Hematopoietic multipotent progenitor cell treated with erythropoietin and hydrocortisone succinate and interleukin-3 and kit ligand, for 15 days (in vitro differentiated cells): ENCODE measurements around the gene CCDC142.
"Not testable (repeated sequence)": the region's sequence is repeated elsewhere in the genome, so short reads cannot be mapped to it uniquely, and the experiment has no call there.

Experiments
- DNase-seq: peaks from one replicate; pipeline ENCODE4 v3.0.0-alpha.2; 2015; ENCODE audit warnings: low spot score

The CCDC142 gene

DNA sequence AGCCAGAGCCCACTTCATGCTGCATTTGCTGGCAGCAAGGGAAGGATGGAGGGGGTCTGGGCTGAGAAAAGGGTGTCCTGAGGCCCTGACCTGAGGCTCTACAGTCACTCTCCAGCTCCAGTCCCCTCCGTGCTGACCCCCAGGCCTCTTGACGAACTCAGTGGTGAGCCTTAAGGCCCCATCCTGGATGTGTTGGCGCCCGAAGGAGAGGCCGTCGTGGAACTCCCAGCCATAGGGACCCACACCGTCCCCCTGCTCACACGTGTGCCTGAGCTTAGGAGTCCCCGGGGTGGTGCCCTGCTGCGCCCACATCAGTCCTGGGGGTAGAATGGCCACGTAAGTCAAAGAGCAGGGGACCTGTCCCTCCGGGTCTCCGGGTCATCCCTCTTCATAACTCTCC is 18.4 kb downstream of the CCDC142 start:
- DNase-seq, result no peak

DNA sequence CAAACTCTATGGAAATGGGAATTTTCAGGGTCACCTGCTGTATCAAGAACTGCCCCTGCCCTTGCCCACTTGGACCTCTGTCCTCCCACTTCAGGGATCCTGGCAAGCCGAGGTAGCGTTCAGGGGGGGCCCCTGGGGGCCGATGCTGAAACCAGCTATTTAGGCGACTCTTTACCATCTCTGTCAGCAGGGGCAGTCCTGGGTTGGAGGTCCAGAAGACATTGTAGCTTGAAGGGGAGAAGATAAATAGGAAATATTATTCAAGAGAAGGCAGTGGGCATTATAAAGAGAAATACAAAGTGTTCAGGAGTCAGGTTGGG is 20.1 kb downstream of the CCDC142 start:
- DNase-seq, result no peak

- DNase-seq, result no peak
Observed at GRCh38 chr2:74462054-74462785, 20.6 kb downstream of the CCDC142 start.

DNA sequence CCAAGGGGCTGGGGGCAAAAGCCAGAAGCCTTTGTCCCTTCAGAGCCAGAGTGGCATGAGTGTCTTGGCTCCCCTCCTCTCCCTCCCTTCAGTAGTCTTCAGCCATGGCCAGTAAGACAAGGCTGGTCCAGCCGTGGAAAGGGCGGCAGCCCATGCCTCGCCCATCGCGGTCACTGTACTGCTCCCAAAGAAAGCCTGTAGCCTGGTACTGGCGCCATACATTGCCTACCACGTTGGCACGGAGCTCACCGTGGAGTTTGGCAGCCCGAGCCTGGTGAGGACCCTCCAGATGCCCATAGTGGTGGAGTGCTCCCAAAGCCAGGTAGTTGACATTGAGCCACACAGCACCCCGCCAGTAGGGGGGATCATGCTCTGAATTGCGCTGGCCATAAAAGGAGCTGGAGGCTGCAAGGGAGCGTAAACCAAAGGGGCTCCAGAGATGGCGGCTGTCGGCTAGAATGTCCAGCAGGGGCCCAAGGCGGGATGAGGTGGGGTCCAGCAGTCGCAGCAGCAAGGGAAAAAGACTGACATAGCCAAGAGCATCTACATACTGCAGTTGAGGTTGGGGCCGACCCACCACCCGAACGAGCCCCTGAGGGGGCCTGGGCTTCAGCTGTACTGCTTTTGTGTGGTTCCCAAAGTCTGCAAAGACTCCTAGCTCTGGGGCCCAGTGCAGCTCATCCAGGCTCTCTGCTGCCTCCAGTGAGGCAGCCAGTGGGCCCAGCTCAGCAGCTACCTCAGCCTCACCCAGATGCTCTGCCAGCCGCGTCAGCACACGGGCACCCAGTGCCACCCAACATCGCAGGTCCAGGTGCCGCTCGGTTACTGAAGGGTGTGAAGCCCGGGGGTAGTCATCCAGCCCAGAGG is 21.4 kb downstream of the CCDC142 start:
- DNase-seq, result no peak

- not testable (repeated sequence) for DNase-seq
Observed at GRCh38 chr2:74460187-74460586, 22.6 kb downstream of the CCDC142 start.

DNA sequence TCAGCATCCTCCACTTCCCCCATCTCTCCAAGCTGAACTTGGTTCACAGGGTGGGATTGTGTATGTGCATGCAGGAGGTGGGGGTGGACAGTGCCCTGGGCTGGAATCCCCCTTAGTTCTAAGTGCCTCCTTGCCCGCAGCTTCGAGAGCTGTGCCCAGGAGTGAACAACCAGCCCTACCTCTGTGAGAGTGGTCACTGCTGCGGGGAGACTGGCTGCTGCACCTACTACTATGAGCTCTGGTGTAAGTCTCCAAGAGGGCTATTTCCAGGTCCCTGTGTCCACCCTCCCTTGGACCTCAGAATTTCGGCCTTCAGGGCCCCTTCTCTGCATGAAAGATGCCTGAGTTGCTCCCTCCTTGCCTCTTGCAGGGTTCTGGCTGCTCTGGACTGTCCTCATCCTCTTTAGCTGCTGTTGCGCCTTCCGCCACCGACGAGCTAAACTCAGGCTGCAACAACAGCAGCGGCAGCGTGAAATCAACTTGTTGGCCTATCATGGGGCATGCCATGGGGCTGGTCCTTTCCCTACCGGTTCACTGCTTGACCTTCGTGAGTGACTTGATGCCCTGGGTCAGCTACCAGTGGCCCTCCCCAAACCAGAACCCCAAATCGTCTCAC is 23.2 kb downstream of the CCDC142 start:
- DNase-seq, result not testable (repeated sequence)

GRCh38 chr2:74458938-74459363 is 23.8 kb downstream of the CCDC142 start:
- DNase-seq, result no peak

- peak; percentile 99 for DNase-seq
Observed at GRCh38 chr2:74458132-74458937, 24.5 kb downstream of the CCDC142 start, which contains the start of gene WBP1. Gene WBP1 (plus strand): TSS chr2:74458438. CDS start chr2:74458603, 165 bp downstream.

DNA sequence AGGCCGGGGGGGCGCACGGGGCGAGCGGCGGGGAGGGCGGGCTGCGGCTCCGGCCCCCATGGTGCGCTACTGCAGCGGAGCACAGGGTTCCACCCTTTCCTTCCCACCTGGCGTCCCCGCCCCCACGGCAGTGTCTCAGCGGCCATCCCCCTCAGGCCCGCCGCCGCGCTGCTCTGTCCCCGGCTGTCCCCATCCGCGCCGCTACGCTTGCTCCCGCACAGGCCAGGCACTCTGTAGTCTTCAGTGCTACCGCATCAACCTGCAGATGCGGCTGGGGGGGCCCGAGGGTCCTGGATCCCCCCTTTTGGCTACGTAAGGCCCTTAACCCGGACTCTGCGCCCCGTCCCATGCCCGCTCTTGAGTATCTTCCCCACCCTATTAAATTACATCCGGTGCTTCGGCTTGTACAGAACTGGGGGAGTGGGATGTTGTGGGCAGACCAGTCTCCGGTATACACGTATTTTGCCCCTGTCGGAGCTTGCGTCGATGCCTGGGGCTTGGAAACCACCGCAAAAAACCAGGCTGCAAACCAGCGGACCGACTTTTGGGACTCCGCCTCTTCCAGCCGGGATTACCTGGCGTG is 25.2 kb downstream of the CCDC142 start:
- peak; percentile 34 for DNase-seq

- no peak for DNase-seq
Observed at GRCh38 chr2:74457129-74457548, 25.7 kb downstream of the CCDC142 start.

DNA sequence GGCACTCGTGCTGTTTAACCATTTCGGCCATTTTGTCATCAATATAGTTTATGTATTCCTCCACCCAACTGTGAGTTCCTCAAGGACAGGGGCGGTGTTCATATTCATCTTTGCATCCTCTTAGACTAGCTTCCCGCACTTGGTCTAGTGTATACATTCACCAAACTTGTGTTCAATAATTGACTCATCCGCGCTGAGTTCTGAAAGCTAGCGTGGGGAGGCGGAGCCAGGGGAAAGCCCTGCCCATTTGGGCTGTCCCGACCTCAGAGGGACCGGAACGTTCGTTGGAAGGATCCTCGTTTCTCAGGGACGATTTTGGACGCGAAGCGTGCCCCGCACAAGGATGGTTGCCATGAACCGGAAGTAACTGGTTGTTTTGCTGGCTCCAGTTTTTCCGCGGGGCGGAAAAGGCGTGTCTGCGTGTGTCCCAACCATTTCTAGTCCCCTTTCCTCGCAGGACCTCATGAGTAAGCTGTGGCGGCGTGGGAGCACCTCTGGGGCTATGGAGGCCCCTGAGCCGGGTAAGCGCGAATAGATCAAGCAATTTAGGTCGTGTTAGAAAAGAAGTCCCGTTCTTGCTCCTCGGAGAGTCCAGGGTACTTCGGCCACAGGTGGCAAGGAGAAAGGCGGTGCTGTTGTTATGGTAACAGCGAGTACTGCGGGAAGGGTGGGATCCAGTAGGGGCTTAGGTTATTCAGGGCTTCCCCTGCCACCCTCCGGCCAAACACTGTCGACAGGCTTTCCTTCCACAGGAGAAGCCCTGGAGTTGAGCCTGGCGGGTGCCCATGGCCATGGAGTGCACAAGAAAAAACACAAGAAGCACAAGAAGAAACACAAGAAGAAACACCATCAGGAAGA is 27.9 kb downstream of the CCDC142 start, which contains the start of gene INO80B:
Gene INO80B, plus strand, starts transcription at position 434 of the 858 bp plus-strand sequence. Its CDS starts 30 bp downstream, at position 464.
- peak; percentile 98 for DNase-seq

GRCh38 chr2:74450570-74451190 is 32.1 kb downstream of the CCDC142 start:
- no peak for DNase-seq

- DNase-seq, result no peak
Observed at GRCh38 chr2:74448771-74449170, 34.0 kb downstream of the CCDC142 start.

GRCh38 chr2:74447230-74447999 is 35.4 kb downstream of the CCDC142 start:
- no peak for DNase-seq

DNA sequence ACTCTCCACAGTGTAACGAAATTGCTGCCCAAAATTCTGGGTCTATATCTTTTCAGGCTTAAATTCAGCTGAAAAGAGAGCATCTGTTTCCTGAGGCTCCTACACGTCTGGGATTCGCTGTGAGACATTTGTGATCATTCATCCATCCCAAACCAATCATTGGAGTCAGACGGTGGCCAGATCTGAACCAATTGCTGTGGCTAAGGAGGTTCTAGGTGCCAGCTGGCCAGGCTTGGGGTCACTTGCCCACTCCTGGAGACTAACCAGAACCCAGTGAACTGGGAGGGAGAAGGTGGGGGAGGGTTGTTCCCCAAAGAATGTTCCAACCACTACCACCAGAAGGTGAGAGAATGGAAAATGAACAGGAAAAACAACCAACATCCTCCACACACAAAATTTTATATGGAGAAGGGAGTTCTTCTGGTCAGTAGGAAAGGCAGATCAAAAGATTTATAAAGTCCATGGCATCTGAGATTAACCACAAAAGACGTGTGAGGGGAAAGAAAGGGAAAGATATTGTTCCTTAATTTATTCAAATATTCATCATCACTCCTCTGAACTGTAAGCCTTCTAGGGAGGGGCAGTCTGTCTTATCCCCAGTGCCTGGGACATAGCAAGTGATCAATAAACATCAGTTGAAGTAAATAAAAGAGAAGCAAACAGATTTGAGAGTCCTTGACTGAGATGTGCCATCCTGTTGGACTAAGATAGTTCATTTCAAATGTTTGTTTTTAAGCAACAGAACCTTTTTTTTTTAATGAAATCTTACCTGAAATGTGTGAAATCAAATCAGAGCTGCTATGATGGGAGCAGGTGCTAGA is 38.1 kb downstream of the CCDC142 start:
- no peak for DNase-seq

- not testable (repeated sequence) for DNase-seq
Observed at GRCh38 chr2:74442483-74443297, 40.1 kb downstream of the CCDC142 start.
